H1 (cell line): Measurements from ENCODE around the gene WDR11. TPM values are rescaled to one million over a fixed set of nuclear protein-coding genes. Genes with fewer than 3 reads are reported as not detected.

Source experiments
- MAFK ChIP-seq: IDR thresholded peaks from 2 replicates; pipeline ENCODE4 v1.6.1; 2012; ENCODE audit warnings: low read depth, mild to moderate bottlenecking, improper control_type of control experiment, low read length
- polyA plus RNA-seq, 7 experiments: library from polyadenylated mRNA; depleted of rRNA in 3 of 7; stranded (reverse) in 5 of 7; unstranded in 2 of 7; fragments of >200 nt in 5 of 7; fragments of 200-250 nt in 2 of 7; gene quantifications; 1 replicate in 5 of 7; 2 replicates in 1 of 7; 4 replicates in 1 of 7; pipeline versions ENCODE4 v1.2.1 to v1.2.3, GENCODE V29; 2011 to 2013; ENCODE audit warnings: missing spikeins in 2 of 7, mixed read lengths in 2 of 7
- total RNA-seq: library from RNA; stranded (reverse); fragmentation: NEBNext Ultra II Directional; extraction: Animal tissue kit (Norgen Biotek cat#: 25700); gene quantifications from 2 replicates; pipeline ENCODE4 v1.2.1, GENCODE V29; 2021

WDR11 gene
- total and polyA plus RNA-seq, 2 of the 8 experiments (the other 6 are each of a cell fraction or from before 2014, with no cell fraction given): 39.7 to 41.9 TPM

DNA sequence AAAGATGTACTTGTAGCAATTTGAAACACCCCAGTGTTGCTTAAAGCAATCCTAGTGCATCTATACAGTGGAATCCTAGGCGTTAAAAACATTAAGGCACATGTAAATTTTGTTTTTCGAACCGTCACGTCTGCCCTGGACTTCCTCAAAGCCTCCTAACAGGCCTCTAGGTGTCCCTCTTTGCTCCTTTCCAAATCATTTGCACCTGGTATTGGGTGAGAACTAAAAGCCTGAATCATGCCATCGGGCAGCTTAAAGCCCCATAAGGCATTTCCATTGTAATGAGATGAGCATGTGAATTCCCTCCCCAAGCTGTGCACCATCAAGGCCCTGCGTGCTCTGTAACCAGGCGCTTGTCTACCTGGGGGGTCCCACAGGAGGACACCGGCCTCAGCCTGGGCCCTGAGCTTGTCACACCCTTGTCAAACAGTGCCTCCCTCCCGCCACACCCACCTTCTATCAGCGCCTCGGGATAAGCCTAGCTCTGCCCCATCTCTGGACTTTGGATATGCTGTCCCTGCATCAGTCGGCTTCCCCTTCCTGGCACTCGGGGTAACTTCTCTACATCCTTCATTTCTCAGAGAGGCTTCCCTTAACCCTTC, 89.2 kb downstream of the WDR11 start (continued):
- TF ChIP-seq MAFK: no peak
